WTC11 (cell line): ENCODE measurements around the gene WDR31. TPM values are rescaled to one million over a fixed set of nuclear protein-coding genes. Genes with fewer than 3 reads are reported as not detected.

Experiments used
- ATAC-seq: fragments of 200-7000 bp; cut with Tn5 transposase; 2 replicates; pipeline ENCODE4 v1.10.0; 2021; ENCODE audit warnings: mild to moderate bottlenecking, moderate library complexity
- CTCF ChIA-PET: fragments of 300-600 bp; sonication (Branson Sonifier 250); formaldehyde crosslinking; loops from one replicate; lab custom pipeline; 2021; ENCODE audit warnings: antibody characterized with exemption; lab: Charles Lee
- POLR2A ChIA-PET: fragments of 350-600 bp; sonication (Branson Sonifier 250); formaldehyde crosslinking; loops from one replicate; lab custom pipeline; 2021; ENCODE audit warnings: antibody characterized with exemption; lab: Charles Lee
- DNase-seq: peaks from one replicate; pipeline ENCODE4 v3.0.0; 2021; ENCODE audit warnings: low spot score
- H3K27ac Mint-ChIP-seq: 2 replicates; pipeline ENCODE4 v1.8.0; 2021; ENCODE audit warnings: mixed read lengths
- H3K27me3 Mint-ChIP-seq: 2 replicates; pipeline ENCODE4 v1.8.0; 2021; ENCODE audit warnings: low read depth, mild to moderate bottlenecking, moderate library complexity, mixed read lengths
- H3K36me3 Mint-ChIP-seq: 2 replicates; pipeline ENCODE4 v1.8.0; 2021; ENCODE audit warnings: mixed read lengths
- H3K4me1 Mint-ChIP-seq: 2 replicates; pipeline ENCODE4 v1.8.0; 2022; ENCODE audit warnings: mixed read lengths
- H3K4me3 Mint-ChIP-seq: 2 replicates; pipeline ENCODE4 v1.8.0; 2021; ENCODE audit warnings: mild to moderate bottlenecking, moderate library complexity, mixed read lengths
- H3K9me3 Mint-ChIP-seq: 2 replicates; pipeline ENCODE4 v1.8.0; 2021; ENCODE audit warnings: mixed read lengths
- FOXP1 ChIP-seq: sonication (generic); formaldehyde crosslinking; IDR thresholded peaks from 2 replicates; pipeline ENCODE4 v1.8.0; 2022; ENCODE audit warnings: missing genetic modification reagents, mild to moderate bottlenecking, moderate library complexity, borderline replicate concordance
- GTF2I ChIP-seq: fragments of 250-450 bp; sonication (Bioruptor Pico); conservative IDR thresholded peaks from 2 replicates; pipeline ENCODE4 v1.4.0; 2021; ENCODE audit warnings: mild to moderate bottlenecking
- JAZF1 ChIP-seq: fragments of 250-450 bp; sonication (Bioruptor Pico); IDR thresholded peaks from 2 replicates; pipeline ENCODE4 v1.9.0; 2021; ENCODE audit warnings: moderate library complexity, mild to moderate bottlenecking, inconsistent platforms
- KAT7 ChIP-seq: sonication (generic); formaldehyde crosslinking; IDR thresholded peaks from 2 replicates; pipeline ENCODE4 v1.8.1; 2023; ENCODE audit warnings: missing genetic modification reagents, mild to moderate bottlenecking, borderline replicate concordance
- MYBL2 ChIP-seq: sonication (generic); formaldehyde crosslinking; IDR thresholded peaks from 2 replicates; pipeline ENCODE4 v1.8.1; 2023; ENCODE audit warnings: mild to moderate bottlenecking, moderate library complexity, missing genetic modification reagents
- NFYB ChIP-seq: sonication (generic); formaldehyde crosslinking; conservative IDR thresholded peaks from 2 replicates; pipeline ENCODE4 v1.8.0; 2022; ENCODE audit warnings: low read depth, missing genetic modification reagents
- NR2C2 ChIP-seq: sonication (generic); formaldehyde crosslinking; IDR thresholded peaks from 2 replicates; pipeline ENCODE4 v1.8.0; 2022; ENCODE audit warnings: mild to moderate bottlenecking, missing genetic modification reagents
- OVOL2 ChIP-seq: fragments of 250-450 bp; sonication (Bioruptor Pico); IDR thresholded peaks from 2 replicates; pipeline ENCODE4 v1.9.0; 2021; ENCODE audit warnings: mild to moderate bottlenecking, borderline replicate concordance
- RORB ChIP-seq: fragments of 250-450 bp; sonication (Bioruptor Pico); IDR thresholded peaks from 2 replicates; pipeline ENCODE4 v1.9.0; 2021; ENCODE audit warnings: mild to moderate bottlenecking
- TCF7 ChIP-seq: sonication (generic); formaldehyde crosslinking; IDR thresholded peaks from 2 replicates; pipeline ENCODE4 v1.8.0; 2022; ENCODE audit warnings: mild to moderate bottlenecking, low read depth, missing genetic modification reagents, moderate library complexity
- ZNF121 ChIP-seq: sonication (generic); formaldehyde crosslinking; IDR thresholded peaks from 2 replicates; pipeline ENCODE4 v1.8.0; 2023; ENCODE audit warnings: missing genetic modification reagents
- ZNF423 ChIP-seq: fragments of 250-450 bp; sonication (Bioruptor Pico); IDR thresholded peaks from 2 replicates; pipeline ENCODE4 v2.1.2; 2022; ENCODE audit warnings: mild to moderate bottlenecking, moderate library complexity
- ZNF671 ChIP-seq: fragments of 250-450 bp; sonication (Bioruptor Pico); IDR thresholded peaks from 2 replicates; pipeline ENCODE4 v1.8.0; 2021; ENCODE audit warnings: mild to moderate bottlenecking
- total RNA-seq: library from RNA; stranded (reverse); gene quantifications from 3 replicates; pipeline ENCODE4 v1.2.3, GENCODE V29; 2021
- TF ChIP-seq, protein P1 (sequence below): sonication (generic); formaldehyde crosslinking; IDR thresholded peaks from 2 replicates; pipeline ENCODE4 v1.8.1; 2023; ENCODE audit warnings: mild to moderate bottlenecking, missing genetic modification reagents
- TF ChIP-seq, protein P2 (sequence below): sonication (generic); formaldehyde crosslinking; IDR thresholded peaks from 2 replicates; pipeline ENCODE4 v1.8.1; 2023; ENCODE audit warnings: mild to moderate bottlenecking, missing genetic modification reagents, borderline replicate concordance
- TF ChIP-seq, protein P3 (sequence below): sonication (generic); formaldehyde crosslinking; IDR thresholded peaks from 2 replicates; pipeline ENCODE4 v1.8.1; 2022; ENCODE audit warnings: mild to moderate bottlenecking, moderate library complexity, missing genetic modification reagents
- TF ChIP-seq, protein P4 (sequence below): fragments of 250-450 bp; sonication (Bioruptor Pico); IDR thresholded peaks from 2 replicates; pipeline ENCODE4 v1.9.0; 2021; ENCODE audit warnings: moderate library complexity, mild to moderate bottlenecking, inconsistent platforms, borderline replicate concordance
- TF ChIP-seq, protein P5 (sequence below): sonication (generic); formaldehyde crosslinking; IDR thresholded peaks from 2 replicates; pipeline ENCODE4 v1.8.0; 2023; ENCODE audit warnings: mild to moderate bottlenecking, missing genetic modification reagents

The WDR31 gene
- total RNA-seq, 1 experiment from 2014 or later = 0.37 TPM

DNA sequence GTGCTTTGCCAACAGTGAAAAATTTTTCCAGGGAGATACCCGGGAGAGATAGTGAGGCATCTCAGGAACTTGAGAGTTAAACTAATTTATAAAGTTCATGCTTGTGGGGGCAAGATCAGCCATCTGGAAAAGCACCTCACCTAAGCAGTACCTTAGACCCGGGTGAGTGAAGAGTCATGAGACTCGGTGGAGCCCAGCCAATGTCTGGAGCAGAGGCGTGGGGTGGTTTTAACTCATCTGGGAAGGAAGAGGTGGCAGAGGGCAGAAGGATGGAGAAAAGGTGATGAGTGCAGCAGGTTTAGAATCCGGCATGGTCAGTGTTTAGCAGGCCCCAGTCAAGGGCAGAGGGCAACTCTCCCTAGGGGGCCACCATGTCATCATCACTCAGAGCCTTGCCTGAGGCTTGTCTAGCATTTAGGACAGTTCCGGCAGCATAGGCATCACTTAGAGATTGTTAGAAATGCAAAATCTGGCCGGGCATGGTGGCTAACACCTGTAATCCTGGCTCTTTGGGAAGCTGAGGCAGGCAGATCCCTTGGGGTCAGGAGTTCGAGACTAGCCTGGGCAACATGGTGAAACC, 32.6 kb downstream of the WDR31 start:
- Mint-ChIP-seq H3K4me3 (no peak overlapping the region), H3K4me1 (0 out of 2 replicates have a peak, but pooled peaks cover 3% of the 10 kb centered on the region), H3K36me3 (no peaks in the 10 kb centered on the region), H3K27ac (no peak overlapping the region), H3K9me3 (no peaks in the 10 kb centered on the region), H3K27me3 (no peaks in the 10 kb centered on the region)
- no peak for TF ChIP-seq ZNF121 (CRISPR knock-in tag)
- TF ChIP-seq, protein P1, sequence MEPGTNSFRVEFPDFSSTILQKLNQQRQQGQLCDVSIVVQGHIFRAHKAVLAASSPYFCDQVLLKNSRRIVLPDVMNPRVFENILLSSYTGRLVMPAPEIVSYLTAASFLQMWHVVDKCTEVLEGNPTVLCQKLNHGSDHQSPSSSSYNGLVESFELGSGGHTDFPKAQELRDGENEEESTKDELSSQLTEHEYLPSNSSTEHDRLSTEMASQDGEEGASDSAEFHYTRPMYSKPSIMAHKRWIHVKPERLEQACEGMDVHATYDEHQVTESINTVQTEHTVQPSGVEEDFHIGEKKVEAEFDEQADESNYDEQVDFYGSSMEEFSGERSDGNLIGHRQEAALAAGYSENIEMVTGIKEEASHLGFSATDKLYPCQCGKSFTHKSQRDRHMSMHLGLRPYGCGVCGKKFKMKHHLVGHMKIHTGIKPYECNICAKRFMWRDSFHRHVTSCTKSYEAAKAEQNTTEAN = no peak
- CTCF ChIA-PET = no interaction called here
- POLR2A ChIA-PET = interaction anchor here (0.6 kb wide), 1 partner anchor 23 kb away, joined by 4 read pairs; no protein-coding TSS in a partner anchor
- ATAC-seq = no peak
- no peak for DNase-seq

DNA sequence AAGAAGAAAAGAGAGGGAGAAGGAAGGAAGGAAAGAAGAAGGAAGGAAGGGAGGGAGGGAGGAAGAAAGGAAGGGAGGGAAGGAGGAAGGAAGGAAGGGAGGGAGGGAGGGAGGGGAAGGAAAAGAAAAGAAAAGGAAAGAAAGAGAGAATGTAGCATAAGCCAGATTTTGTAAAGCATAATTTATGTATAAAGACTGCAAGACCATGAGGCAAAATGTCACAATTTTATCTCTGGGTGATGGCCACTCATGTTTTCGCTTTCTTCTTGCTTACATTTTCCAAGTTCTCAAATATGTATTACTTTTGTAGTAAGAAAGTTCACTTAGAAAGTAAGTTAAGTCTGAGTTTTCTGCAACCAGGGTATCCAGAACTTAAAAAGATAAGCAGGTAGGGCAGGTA, 33.5 kb downstream of the WDR31 start:
- no peak for ATAC-seq
- no peaks in the 10 kb centered on the region for H3K27me3 Mint-ChIP-seq
- H3K27ac Mint-ChIP-seq = no peak overlapping the region
- H3K9me3 Mint-ChIP-seq = no peaks in the 10 kb centered on the region
- TF ChIP-seq RORB (CRISPR knock-in tag) (no peak), NFYB (no peak), OVOL2 (no peak), FOXP1 (no peak), ZNF671 (CRISPR knock-in tag) (no peak), JAZF1 (CRISPR knock-in tag) (no peak), MYBL2 (CRISPR knock-in tag) (no peak), ZNF423 (CRISPR knock-in tag) (no peak), KAT7 (CRISPR knock-in tag) (no peak), NR2C2 (CRISPR knock-in tag) (no peak), TCF7 (no peak), GTF2I (CRISPR knock-in tag) (no peak)
- TF ChIP-seq, protein P2, sequence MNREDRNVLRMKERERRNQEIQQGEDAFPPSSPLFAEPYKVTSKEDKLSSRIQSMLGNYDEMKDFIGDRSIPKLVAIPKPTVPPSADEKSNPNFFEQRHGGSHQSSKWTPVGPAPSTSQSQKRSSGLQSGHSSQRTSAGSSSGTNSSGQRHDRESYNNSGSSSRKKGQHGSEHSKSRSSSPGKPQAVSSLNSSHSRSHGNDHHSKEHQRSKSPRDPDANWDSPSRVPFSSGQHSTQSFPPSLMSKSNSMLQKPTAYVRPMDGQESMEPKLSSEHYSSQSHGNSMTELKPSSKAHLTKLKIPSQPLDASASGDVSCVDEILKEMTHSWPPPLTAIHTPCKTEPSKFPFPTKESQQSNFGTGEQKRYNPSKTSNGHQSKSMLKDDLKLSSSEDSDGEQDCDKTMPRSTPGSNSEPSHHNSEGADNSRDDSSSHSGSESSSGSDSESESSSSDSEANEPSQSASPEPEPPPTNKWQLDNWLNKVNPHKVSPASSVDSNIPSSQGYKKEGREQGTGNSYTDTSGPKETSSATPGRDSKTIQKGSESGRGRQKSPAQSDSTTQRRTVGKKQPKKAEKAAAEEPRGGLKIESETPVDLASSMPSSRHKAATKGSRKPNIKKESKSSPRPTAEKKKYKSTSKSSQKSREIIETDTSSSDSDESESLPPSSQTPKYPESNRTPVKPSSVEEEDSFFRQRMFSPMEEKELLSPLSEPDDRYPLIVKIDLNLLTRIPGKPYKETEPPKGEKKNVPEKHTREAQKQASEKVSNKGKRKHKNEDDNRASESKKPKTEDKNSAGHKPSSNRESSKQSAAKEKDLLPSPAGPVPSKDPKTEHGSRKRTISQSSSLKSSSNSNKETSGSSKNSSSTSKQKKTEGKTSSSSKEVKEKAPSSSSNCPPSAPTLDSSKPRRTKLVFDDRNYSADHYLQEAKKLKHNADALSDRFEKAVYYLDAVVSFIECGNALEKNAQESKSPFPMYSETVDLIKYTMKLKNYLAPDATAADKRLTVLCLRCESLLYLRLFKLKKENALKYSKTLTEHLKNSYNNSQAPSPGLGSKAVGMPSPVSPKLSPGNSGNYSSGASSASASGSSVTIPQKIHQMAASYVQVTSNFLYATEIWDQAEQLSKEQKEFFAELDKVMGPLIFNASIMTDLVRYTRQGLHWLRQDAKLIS = no peak
- TF ChIP-seq, protein P3, sequence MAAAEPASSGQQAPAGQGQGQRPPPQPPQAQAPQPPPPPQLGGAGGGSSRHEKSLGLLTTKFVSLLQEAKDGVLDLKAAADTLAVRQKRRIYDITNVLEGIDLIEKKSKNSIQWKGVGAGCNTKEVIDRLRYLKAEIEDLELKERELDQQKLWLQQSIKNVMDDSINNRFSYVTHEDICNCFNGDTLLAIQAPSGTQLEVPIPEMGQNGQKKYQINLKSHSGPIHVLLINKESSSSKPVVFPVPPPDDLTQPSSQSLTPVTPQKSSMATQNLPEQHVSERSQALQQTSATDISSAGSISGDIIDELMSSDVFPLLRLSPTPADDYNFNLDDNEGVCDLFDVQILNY (CRISPR knock-in tag) = no peak
- TF ChIP-seq, protein P4, sequence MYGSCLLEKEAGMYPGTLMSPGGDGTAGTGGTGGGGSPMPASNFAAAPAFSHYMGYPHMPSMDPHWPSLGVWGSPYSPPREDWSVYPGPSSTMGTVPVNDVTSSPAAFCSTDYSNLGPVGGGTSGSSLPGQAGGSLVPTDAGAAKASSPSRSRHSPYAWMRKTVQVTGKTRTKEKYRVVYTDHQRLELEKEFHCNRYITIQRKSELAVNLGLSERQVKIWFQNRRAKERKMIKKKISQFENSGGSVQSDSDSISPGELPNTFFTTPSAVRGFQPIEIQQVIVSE (CRISPR knock-in tag) = no peak
- TF ChIP-seq, protein P5, sequence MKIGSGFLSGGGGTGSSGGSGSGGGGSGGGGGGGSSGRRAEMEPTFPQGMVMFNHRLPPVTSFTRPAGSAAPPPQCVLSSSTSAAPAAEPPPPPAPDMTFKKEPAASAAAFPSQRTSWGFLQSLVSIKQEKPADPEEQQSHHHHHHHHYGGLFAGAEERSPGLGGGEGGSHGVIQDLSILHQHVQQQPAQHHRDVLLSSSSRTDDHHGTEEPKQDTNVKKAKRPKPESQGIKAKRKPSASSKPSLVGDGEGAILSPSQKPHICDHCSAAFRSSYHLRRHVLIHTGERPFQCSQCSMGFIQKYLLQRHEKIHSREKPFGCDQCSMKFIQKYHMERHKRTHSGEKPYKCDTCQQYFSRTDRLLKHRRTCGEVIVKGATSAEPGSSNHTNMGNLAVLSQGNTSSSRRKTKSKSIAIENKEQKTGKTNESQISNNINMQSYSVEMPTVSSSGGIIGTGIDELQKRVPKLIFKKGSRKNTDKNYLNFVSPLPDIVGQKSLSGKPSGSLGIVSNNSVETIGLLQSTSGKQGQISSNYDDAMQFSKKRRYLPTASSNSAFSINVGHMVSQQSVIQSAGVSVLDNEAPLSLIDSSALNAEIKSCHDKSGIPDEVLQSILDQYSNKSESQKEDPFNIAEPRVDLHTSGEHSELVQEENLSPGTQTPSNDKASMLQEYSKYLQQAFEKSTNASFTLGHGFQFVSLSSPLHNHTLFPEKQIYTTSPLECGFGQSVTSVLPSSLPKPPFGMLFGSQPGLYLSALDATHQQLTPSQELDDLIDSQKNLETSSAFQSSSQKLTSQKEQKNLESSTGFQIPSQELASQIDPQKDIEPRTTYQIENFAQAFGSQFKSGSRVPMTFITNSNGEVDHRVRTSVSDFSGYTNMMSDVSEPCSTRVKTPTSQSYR (CRISPR knock-in tag) = no peak
- TF ChIP-seq, all 79 proteins: peak for 0
- DNase-seq = no peak
- Mint-ChIP-seq H3K4me1 (0 out of 2 replicates have a peak, but pooled peaks cover 3% of the 10 kb centered on the region), H3K36me3 (no peaks in the 10 kb centered on the region), H3K4me3 (no peak overlapping the region)
- POLR2A ChIA-PET = no interaction called here
- CTCF ChIA-PET = no interaction called here
